C4-2B (cell line): Measurements from ENCODE around the gene PRR5.

Experiments
- CTCF ChIP-seq: fragments of 450-650 bp; conservative IDR thresholded peaks from 2 replicates; pipeline ENCODE4 v1.5.1; 2017; ENCODE audit warnings: mild to moderate bottlenecking
- ZFX ChIP-seq: fragments of 450-650 bp; IDR thresholded peaks from 2 replicates; pipeline ENCODE4 v1.6.1; 2017

GRCh38 chr22:44759001-44759400, 57.0 kb downstream of the PRR5 start:
- no peak for TF ChIP-seq CTCF
- no peak for TF ChIP-seq ZFX
